Sigmoid colon (tissue), 7 donors: ENCODE results near the gene SCUBE3. TPM values are rescaled to one million over a fixed set of nuclear protein-coding genes. Genes with fewer than 3 reads are reported as not detected.

Experiments
- DNase-seq: peaks from one replicate; pipeline ENCODE4 v3.0.0-alpha.2; 2019
- H3K27ac ChIP-seq, 4 donors: fragments of 200-600 bp; sonication (generic); one replicate each; pipeline ENCODE4 v1.5.1; 2016 to 2019; ENCODE audit warnings: mild to moderate bottlenecking in 1 of 4
- H3K27me3 ChIP-seq, 3 donors: fragments of 200-600 bp; sonication (generic); one replicate each; pipeline ENCODE4 v1.5.1; 2019; ENCODE audit warnings: mild to moderate bottlenecking in 1 of 3
- H3K36me3 ChIP-seq, 4 donors: fragments of 200-600 bp; sonication (generic); one replicate each; pipeline ENCODE4 v1.5.1; 2016 to 2019
- H3K4me1 ChIP-seq, 4 donors: fragments of 200-600 bp; sonication (generic); one replicate each; pipeline ENCODE4 v1.5.1; 2017 to 2019
- H3K4me3 ChIP-seq, 4 donors: fragments of 200-600 bp; sonication (generic); one replicate each; pipeline ENCODE4 v1.5.1; 2017 to 2019; ENCODE audit warnings: mild to moderate bottlenecking in 2 of 4, moderate library complexity in 1 of 4
- H3K9me3 ChIP-seq, 4 donors: fragments of 200-600 bp in 3 of 4; sonication (generic) in 3 of 4; one replicate each; pipeline versions ENCODE4 v1.5.1 to v1.6.1; 2013 to 2019
- CTCF ChIP-seq, 4 experiments: fragments of 450-650 bp in 3 of 4; fragments of 200-600 bp in 1 of 4; IDR thresholded peaks; one replicate each; pipeline ENCODE4 v1.5.1; 2016 to 2019; ENCODE audit warnings: antibody characterized with exemption in 4 of 4, mild to moderate bottlenecking in 3 of 4, moderate library complexity in 2 of 4
- EP300 ChIP-seq, 4 donors: sonication (generic); formaldehyde crosslinking; IDR thresholded peaks; one replicate each; pipeline ENCODE4 v1.6.1; 2017; ENCODE audit warnings: antibody characterized with exemption in 4 of 4
- POLR2A ChIP-seq, 2 donors: fragments of 450-650 bp; IDR thresholded peaks; one replicate each; pipeline ENCODE4 v1.6.1; 2016; ENCODE audit warnings: antibody characterized with exemption in 2 of 2, mild to moderate bottlenecking in 2 of 2, moderate library complexity in 2 of 2
- POLR2AphosphoS5 ChIP-seq, 4 donors: sonication (generic); formaldehyde crosslinking; IDR thresholded peaks; one replicate each; pipeline ENCODE4 v1.6.1; 2017; ENCODE audit warnings: antibody characterized with exemption in 4 of 4
- WGBS, 2 donors: extraction: QIAGEN DNeasy Blood & Tissue Kit; methylation state at CpG; one replicate each; pipeline ENCODE4 v1.1.7; 2013; 5-methylcytosine and 5-hydroxymethylcytosine counted together
- intact Hi-C: fragments of 100-400 bp; cut with DNase I; formaldehyde crosslinking; loops from one replicate; pipeline ENCODE4 v1.15.1; 2023
- polyA plus RNA-seq, 3 donors: library from polyadenylated mRNA; stranded (reverse); fragments of 200-250 nt; gene quantifications; one replicate each; pipeline ENCODE4 v1.2.3, GENCODE V29; 2013
- total RNA-seq, 4 donors: library from RNA; depleted of rRNA; stranded (reverse); fragments of >200 nt; gene quantifications; one replicate each; pipeline ENCODE4 v1.1.0, GENCODE V29; 2016
- donor health status: healthy with polysubstance abuse.
- donor health status: Bipolar disorder and iron deficiency.
- donor health status: healthy.

The SCUBE3 gene
- total and polyA plus RNA-seq, 7 donors = 0.29 to 12.7 (median 4.9) TPM; not detected in 2

DNA sequence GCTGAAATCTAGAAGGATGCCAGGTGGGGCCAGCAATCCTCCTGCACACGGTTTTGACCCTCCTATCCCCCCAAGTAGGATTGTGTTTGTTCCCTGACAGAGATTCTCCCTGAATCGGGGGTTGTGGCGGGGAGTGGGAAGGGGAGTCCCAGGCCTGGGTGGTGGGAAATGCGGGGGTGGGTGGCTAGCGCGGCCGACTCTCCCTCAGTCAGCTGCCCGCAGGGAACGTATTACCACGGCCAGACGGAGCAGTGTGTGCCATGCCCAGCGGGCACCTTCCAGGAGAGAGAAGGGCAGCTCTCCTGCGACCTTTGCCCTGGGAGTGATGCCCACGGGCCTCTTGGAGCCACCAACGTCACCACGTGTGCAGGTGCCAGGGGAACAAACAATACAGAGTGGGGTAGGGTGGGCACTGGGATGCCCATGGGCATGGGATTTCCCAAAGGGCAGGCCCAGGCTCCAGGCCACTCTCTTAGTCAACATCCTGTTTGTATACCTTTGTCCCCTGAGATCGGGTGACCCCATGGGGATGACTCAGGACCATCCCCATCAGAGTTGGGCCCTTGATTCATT lies 29.7 kb downstream of the SCUBE3 start:
- no peak overlapping the region for H3K27ac ChIP-seq
- peaks cover 0 to 32% (median 5%) of the 10 kb centered on the region in 4 donors for H3K36me3 ChIP-seq
- DNase-seq = no peak
- H3K27me3 ChIP-seq = no peaks in the 10 kb centered on the region
- TF ChIP-seq CTCF (IDR thresholded peaks at IDR 0.05) = no peak
- TF ChIP-seq POLR2AphosphoS5 (IDR thresholded peaks at IDR 0.05) = no peak
- TF ChIP-seq POLR2A (IDR thresholded peaks at IDR 0.05) = no peak
- no peak for TF ChIP-seq EP300 (IDR thresholded peaks at IDR 0.05)
- peaks cover 0 to 32% (median 24%) of the 10 kb centered on the region in 4 donors for H3K4me1 ChIP-seq
- intact Hi-C loops = loop anchor here (5.0 kb wide), 2 partner anchors 36 to 256 kb away; no protein-coding TSS in a partner anchor
- H3K4me3 ChIP-seq = no peak overlapping the region
- WGBS, 2 donors = 69 to 86% methylated on average over 17 of the region's 17 CpGs
- H3K9me3 ChIP-seq = no peaks in the 10 kb centered on the region

GRCh38 chr6:35244551-35244950 lies 30.8 kb downstream of the SCUBE3 start:
- DNase-seq = no peak
- TF ChIP-seq POLR2AphosphoS5 (IDR thresholded peaks at IDR 0.05) (no peak), POLR2A (IDR thresholded peaks at IDR 0.05) (no peak), CTCF (IDR thresholded peaks at IDR 0.05) (no peak), EP300 (IDR thresholded peaks at IDR 0.05) (no peak)
- Histone ChIP-seq H3K9me3 (no peaks in the 10 kb centered on the region), H3K4me1 (peaks cover 0 to 32% (median 24%) of the 10 kb centered on the region in 4 donors), H3K27ac (no peak overlapping the region), H3K36me3 (peaks cover 0 to 32% (median 5%) of the 10 kb centered on the region in 4 donors), H3K4me3 (no peak overlapping the region), H3K27me3 (no peaks in the 10 kb centered on the region)
- WGBS, 2 donors = 96% methylated on average over 7 of the region's 7 CpGs
- intact Hi-C loops = loop anchor here (5.0 kb wide), 2 partner anchors 37 to 257 kb away; no protein-coding TSS in a partner anchor

GRCh38 chr6:35247642-35248231 lies 34.0 kb downstream of the SCUBE3 start:
- intact Hi-C loops = no loop called here
- H3K36me3 ChIP-seq = peaks cover 0 to 32% (median 5%) of the 10 kb centered on the region in 4 donors
- H3K4me3 ChIP-seq = no peak overlapping the region
- no peaks in the 10 kb centered on the region for H3K27me3 ChIP-seq
- H3K9me3 ChIP-seq = no peaks in the 10 kb centered on the region
- DNase-seq = no peak
- TF ChIP-seq POLR2A (IDR thresholded peaks at IDR 0.05) (no peak), CTCF (IDR thresholded peaks at IDR 0.05) (no peak), EP300 (IDR thresholded peaks at IDR 0.05) (no peak), POLR2AphosphoS5 (IDR thresholded peaks at IDR 0.05) (no peak)
- peaks cover 0 to 28% (median 22%) of the 10 kb centered on the region in 4 donors for H3K4me1 ChIP-seq
- WGBS, 2 donors = 86 to 88% methylated on average over 2 of the region's 2 CpGs
- H3K27ac ChIP-seq = no peak overlapping the region

DNA sequence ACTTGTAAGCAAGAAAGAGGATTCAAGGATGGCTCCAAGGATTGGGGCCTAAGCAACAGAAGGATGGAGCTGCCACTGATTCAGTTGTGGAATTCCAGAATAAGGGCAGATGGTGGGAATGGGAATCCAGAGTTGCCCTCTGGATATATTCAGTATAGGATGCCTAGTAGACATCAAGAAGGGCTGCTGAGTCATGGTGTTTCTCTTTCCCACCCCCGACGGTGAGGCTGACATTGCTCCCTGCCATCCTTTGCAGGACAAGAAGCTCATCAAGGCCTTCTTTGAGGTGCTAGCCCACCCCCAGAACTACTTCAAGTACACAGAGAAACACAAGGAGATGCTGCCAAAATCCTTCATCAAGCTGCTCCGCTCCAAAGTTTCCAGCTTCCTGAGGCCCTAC lies 34.5 kb downstream of the SCUBE3 start:
- peaks cover 0 to 28% (median 22%) of the 10 kb centered on the region in 4 donors for H3K4me1 ChIP-seq
- DNase-seq = no peak

More for the DNA sequence above, 34.5 kb downstream of the SCUBE3 start:
- Histone ChIP-seq H3K27me3 (no peaks in the 10 kb centered on the region), H3K27ac (peak overlapping the region in 3 of 4 donors; percentile 23 to 44 (median 39)), H3K36me3 (peaks cover 0 to 29% (median 4%) of the 10 kb centered on the region in 4 donors), H3K9me3 (no peaks in the 10 kb centered on the region), H3K4me3 (no peak overlapping the region)
- TF ChIP-seq POLR2A (IDR thresholded peaks at IDR 0.05) (no peak), EP300 (IDR thresholded peaks at IDR 0.05) (no peak), POLR2AphosphoS5 (IDR thresholded peaks at IDR 0.05) (no peak), CTCF (IDR thresholded peaks at IDR 0.05) (no peak)
- intact Hi-C loops = no loop called here
- WGBS, 2 donors = 62 to 70% methylated on average over 3 of the region's 3 CpGs
